GM12892 (cell line): Measurements from ENCODE around the gene VPS33B.

ENCODE experiments used
- POLR2A ChIP-seq: IDR thresholded peaks from 2 replicates; pipeline ENCODE4 v1.6.1; 2011; ENCODE audit warnings: low read depth, low read length, control low read depth
- POLR2AphosphoS5 ChIP-seq: IDR thresholded peaks from 2 replicates; pipeline ENCODE4 v1.6.1; 2011; ENCODE audit warnings: low read depth, low read length, control low read depth

GRCh38 chr15:91043202-91043874, 20.9 kb upstream of the VPS33B start:
- TF ChIP-seq POLR2AphosphoS5 (no peak), POLR2A (no peak)
